HG03045 (cell line): ENCODE measurements around the gene ADI1.
"Not testable (repeated sequence)": the region's sequence is repeated elsewhere in the genome, so short reads cannot be mapped to it uniquely, and the experiment has no call there.

ENCODE experiments used
- ATAC-seq: cut with Tn5 transposase; IDR thresholded peaks from one replicate; pipeline ENCODE4 v1.9.1; 2021; ENCODE audit warnings: mild to moderate bottlenecking, moderate library complexity; ENCODE audit not compliant: unreplicated experiment

ADI1 gene

DNA sequence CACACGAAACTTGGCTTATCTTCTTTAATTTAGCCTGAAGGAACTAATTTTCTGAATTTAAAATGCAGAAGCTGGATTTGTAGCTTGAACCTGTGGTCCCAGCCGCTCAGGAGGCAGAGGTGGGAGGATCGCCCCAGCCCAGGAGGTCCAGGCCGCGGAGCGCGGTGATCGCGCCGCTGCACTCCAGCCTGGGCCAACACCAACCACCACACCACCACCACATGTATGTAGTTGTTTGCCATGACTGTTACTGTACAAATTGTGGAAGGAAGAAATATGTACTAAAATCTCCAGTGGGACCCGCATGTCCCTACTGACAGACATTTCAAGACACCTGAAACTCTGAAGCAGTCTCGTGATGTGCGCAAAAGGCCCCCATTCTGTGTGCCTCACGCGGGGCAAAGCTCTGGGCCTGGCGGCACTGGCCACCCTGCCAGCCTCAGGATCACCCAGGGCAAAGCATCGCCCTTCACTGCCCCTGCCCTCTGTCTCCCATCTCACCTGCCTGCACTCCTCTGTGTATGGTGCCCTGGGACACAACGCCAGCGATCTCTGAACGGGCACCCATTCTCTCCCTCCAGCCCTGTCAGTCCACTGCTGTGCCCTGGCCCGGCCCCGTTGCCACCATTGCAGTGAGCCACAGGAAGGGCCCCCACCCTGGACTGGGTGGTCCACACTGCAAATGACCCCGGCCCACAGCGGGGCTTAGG lies 10.1 kb upstream of the ADI1 start:
- ATAC-seq: no peak

DNA sequence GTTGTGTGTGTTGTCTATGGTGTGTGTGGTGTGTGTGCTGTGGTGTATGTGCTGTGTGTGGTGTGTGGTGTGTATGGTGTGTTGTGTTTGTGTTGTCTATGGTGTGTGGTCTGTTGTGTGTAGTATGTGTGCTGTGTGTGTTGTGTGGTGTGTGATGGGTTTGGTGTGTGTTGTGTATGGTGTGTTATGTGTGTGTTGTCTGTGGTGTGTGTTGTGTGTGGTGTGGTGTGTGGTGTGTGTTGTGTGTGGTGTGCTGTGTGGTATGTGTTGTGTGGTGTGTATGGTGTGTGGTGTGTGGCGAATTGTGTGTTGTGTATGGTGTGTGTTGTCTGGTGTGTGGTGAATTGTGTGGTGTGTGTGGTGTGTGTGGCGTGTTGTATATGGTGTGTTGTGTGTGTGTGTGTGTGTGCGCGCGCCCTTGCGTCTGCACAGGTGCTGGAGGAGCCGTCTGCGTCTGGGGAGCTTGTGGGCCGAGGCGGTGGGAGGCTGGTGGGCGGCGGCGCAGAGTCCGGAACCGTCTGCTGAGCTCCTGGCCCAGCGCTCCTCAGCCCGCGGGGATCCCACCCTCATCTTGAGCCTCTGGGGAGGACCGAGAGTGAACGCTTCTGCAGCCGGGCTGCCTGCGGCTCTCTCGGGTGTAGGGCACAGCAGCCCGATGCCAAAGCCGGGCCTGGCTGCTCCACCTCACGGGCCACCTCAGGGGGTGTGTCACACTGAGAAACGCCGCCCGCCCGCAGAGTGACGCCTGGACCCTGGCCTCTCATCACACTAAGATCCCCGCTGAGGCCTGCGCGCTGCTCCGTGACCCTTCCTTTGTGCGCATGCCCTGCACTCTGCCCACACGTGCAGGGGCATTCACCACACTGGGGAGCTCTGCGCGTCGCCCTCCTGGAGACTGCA lies 8.8 kb upstream of the ADI1 start:
- no peak for ATAC-seq

DNA sequence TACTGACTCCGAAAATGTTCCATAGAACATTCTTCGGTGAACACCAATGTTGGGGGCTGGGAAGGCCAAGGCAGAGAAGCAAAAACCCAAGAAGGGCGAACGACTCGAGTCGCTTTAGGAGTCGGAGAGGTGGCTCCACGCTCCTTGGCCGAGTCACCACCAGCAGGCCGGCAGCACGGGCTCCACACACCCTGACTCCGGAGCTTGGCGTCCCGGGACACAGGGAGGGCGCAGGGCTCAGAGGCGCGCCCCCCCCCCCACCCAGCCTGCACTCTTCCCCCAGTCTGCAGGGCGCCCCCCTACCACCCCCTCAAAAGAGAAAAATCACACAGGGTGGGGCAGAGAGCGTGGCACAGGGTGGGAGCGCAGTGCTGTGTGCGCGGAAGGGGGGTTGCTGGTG lies 7.5 kb upstream of the ADI1 start:
- no peak for ATAC-seq

DNA sequence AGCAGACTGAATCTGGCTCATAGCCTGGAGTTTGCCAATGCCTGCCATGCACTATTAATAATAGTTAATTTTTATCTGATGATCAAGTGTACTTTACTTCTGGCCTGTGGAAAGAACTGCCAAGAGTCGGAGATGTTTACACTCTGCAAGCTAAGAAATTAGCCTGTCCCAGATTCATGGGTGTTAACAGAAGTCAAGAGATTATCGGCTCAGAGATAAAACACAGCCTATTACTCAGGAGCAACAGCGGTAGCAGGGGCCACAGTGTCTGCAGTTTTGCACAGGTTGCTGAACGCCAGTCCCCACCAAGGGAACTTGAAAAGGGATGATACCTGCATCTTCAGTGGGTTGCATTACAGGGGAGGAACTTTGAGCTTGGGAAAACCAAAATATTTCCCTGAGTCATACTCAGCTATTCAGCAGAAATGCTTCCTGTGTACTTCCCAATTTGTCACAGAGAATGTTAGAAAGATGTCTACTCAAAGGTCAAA lies 4.3 kb upstream of the ADI1 start:
- no peak for ATAC-seq

DNA sequence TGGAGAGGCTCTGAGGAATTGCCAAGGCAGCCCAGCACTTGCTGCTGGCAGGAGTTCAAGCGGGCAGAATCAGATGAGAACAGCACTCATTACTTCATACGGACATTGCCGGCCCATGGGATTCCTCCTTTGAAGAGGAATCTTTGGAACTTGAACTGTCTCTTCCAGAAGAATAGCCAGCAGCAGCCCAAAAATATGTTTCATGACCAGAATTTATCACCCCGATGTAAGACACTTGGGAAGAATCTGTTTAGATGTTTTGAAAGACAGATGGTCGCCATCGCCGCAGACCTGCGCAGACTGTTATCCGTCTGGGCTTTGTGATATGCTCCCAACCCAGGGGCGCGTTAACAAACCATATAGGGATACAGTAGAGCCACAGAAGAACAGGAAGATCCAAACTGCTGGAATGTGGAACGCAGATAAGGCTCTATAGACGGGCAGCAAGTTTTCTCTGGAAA lies 3.7 kb upstream of the ADI1 start:
- ATAC-seq: no peak

DNA sequence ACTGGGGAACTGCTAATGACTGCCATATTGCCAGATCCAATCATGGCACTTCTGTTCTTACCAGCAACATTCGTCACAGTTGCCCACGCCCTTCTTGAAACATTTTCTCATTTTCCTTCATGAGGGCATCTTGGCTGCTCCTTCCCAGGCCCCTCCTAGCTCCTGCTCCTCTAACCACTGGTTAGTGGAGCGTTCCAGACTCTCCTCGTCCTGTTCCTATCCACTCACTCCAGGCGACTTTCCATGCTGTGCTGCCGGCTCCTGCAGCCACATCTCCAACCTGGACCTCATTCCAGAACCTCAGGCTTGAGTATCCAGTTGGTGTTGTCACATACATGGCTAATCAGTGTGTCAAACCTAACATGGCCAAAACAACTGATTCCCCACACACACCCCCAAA lies 1.3 kb upstream of the ADI1 start:
- no peak for ATAC-seq

DNA sequence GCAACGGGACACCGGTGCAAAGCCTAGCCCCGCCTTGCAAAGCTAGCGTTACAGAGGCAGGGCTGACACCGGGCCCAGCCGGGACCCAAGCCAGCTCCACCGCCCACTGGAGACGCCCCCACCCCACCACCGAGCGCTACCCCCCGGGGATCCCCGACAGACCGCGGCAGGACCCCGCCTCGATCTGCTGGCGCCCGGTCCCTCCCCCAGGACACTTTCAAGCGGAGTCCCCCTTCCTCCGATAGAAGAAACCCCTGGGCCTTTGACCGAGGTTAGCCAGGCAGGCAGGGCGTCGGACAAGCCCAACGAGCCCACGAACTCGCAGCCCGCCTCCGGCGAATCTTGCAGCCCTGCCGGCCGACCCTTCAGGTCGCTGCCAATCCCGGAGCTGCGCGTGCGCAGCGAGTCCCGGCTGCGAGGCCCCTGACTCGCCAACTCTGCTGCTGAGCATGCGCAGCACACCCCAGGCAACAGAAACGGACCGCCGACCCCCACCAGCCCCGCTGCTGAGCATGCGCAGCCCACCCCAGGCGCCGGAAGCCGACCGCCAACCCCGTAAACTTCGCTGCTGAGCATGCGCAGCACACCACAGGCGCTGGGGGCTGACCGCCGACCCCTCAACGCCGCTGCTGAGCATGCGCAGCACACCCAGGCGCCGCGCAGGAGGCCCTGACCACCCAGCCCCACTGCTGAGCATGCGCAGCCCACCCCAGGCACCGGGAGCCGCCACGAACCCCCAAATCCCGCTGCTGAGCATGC lies 656 bp downstream of the ADI1 start:
- peak; percentile 78 for ATAC-seq

DNA sequence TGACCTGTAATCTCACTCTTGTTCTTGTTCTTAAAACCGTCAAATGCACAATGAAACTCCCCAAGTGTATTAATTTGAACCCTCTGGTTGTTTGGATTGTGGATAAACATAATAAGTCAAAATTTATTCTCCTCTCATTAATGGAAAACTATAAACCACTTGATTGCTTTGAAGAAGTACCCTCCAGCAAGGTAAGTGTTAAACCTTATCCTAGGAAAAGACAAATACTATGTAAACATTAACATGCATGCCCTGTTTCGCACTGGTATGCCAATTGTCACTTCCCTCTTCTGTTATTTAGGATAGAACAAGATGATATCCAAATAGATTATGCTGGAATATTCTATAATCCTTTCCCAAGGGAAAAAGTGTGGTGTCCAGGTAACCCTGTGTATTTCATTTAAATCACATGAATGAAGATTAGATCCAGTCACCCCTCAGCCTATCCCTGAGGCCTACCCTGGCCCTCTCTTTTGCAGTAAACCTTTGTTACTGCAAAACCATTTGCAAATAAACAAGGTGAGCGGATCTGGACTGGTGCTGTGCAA lies 1.3 kb downstream of the ADI1 start:
- ATAC-seq: no peak

DNA sequence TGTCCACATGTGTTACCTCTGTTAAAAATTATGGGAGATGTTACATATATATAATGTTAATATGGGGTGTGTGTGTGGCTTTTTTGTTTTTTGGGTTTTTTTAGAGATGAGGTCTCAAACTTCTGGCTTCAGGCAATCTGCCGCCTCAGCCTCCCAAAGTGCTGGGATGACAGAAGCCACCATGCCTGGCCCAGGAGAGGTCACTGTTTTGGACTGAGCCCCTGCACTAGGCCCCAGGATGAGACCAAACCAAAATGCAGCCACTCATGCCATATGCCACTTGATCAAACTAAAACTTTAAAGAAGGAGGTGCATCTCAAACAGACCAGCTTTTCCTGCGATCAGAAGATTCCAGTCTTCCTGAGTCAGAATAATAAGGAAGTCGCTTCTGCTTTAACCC lies 2.5 kb downstream of the ADI1 start:
- ATAC-seq: no peak

DNA sequence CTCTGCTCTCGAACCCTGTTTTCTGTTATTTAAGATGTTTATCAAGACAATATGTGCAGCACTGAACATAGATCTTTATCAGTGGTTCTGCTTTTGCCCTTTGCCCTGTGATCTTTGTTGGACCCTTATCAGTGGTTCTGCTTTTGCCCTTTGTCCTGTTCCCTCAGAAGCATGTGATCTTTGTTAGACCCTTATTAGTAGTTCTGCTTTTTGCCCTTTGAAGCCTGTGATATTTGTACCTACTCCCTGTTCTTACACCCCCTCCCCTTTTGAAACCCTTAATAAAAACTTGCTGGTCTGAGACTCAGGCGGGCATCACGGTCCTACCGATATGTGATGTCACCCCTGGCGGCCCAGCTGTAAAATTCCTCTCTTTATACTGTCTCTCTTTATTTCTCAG lies 3.9 kb downstream of the ADI1 start:
- not testable (repeated sequence) for ATAC-seq

DNA sequence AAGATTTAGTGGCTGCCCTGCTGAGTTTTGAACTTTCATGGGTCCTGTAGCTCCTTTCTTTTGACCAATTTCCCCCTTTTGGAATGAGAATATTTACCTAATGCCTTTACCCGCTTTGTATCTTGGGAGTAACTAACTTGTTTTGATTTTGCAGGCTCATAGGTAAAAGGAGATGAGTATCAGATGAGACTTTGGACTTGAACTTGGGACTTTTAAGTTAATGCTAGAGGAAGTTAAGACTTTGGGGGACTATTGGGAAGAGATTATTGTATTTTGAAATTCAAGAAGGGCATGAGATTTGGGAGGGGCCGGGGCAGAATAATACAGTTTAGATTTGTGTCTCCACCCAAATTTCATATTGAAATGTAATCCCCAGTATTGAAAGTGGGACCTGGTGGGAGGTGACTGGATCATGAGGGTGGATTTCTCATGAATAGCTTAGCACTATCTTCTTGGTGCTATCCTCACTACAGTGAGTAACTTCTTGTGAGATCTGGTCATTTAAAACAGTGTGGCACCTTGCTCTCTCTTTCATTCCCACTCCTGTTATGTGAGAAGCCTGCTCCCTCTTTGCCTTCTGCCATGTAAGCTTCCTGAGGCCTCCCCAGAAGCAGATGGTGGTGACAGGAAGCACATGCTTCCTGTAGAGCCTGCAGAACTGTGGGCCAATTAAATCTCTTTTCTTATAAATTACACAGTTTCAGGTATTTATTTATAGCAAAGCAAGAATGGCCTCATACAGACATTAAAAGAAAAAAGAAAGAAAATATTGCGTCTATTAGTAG lies 6.1 kb downstream of the ADI1 start:
- no peak for ATAC-seq

DNA sequence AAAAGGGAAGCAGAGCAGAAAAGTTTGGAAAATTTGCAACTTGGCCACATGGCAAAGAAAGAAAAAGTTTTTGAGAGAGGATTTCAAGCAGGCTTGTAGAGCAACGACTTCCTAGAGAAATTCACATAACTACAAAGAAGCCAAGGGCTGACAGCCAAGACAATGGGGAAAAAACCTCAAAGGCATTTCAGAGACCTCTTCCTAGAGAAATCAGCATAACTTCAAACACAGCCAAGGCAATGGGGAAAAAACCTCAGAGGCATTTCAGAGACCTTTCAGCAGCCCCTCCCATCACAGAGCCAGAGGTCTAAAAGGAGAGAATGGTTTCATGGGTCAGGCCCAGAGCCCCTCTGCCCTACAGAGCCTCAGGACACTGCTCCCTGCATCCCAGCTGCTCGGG lies 7.2 kb downstream of the ADI1 start:
- no peak for ATAC-seq

DNA sequence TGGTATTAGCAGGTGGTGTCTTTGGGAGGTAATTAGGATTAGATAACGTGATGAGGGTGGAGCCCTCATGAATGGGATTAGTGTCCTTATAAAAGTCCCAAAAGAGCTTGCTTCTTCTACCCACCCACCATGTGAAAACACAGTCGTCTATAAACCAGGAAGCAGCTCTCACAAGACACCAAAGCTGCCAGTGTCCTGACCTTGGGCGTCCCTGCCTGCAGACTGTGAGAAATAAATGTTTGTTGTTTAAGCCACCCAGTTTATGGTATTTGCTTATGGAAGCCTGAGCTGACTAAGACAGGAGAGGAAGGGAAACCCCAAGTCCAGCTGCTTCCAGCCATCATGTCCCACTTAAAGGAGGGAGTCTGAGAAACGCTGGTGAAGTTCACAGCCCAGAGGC lies 13.6 kb downstream of the ADI1 start:
- no peak for ATAC-seq

DNA sequence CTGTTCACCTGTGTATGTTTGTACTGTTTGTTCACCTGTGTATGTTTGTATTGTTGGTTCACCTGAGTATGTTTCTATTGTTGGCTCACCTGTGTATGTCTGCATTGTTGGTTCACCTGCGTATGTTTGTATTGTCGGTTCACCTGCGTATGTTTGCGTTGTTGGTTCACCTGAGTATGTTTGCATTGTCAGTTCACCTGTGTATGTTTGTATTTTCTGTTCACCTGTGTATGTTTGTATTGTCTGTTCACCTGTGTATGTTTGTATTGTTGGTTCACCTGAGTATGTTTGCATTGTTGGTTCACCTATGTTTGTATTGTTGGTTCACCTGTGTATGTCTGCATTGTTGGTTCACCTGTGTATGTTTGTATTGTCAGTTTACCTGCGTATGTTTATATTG lies 14.6 kb downstream of the ADI1 start:
- ATAC-seq: no peak

DNA sequence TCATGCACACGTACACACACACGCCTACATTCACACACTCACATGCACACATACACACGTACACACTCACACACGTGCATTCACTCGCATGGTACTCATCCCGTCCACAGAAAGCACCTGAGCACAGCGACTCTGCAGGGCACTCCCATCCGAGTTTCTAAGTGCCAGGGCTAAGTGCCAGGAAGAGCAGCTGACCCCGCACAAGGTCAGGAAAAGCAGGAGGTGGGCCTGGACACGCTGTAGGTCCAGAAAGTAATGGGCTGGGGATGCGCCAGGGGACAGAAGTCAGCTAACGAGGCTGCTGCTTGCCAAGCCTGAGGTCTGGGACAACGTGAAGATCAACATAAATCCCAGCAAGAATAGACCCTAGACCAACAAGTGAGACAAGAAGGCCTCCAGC lies 15.8 kb downstream of the ADI1 start:
- no peak for ATAC-seq

DNA sequence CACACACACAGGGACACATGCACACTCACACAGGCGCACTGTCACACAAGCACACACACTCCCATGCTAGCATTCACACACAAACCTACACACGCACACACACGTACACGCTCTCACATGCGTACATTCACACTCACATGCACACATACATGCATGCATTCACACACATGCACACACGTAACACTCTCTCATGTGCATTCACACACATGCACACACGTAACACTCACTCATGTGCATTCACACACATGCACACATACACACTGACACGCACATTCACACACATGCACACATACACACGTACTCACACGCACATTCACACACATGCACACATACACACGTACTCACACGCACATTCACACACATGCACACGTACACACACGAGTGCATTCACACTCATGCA lies 16.3 kb downstream of the ADI1 start:
- no peak for ATAC-seq

DNA sequence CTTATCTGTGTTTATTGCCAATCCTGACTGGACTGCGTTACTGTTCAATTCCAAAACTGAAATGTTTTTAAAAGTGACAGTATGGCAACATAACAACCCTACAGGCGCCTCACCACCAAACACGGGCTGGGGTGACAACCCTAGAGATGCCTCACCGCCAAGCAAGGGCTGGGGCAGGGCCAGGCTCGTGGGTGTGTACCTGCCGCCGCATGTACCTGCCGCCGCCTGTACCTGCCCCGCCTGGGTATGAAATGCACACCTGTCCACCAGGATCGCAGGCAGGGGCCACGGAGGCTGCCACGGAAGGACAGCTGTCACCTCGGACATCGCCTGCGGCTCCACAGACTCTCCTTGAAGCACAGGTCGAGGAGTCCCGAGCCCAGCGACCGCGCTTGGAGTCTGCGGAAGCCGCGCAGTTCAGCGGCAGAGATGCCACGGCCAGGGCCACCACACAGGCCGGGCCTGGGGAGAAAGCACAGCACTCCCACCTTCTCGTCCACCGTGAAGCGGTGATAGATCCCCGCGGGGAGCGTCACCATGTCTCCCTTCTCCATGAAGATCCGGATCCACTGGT lies 18.9 kb downstream of the ADI1 start:
- no peak for ATAC-seq

DNA sequence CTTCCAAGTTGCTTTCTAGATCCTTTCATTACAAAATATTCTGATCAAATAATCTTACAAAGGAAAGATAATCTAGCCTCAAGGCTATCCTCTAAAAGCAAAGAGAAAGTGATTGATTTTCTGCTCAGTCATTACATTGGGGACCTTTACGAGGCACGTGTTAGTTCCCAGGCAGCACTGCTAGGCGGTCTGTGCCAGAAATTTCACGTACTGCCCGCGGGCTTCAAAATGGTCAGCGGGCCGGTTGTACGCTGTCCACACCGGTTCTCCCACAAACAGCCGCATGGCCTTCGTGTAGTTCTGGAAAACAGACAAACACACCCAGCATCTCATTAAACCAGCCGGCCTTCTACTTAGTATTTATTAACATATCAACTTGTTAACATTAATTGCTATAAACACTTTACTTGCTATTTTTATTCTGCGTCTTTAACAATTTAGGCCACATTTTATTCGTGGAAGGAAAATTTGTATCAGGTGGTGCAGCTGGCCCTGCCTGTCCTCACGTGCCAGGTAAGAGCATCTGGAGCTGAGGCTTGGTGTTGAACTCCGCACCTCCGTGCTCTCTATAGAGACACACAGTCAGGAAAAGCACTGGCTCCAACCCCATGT lies 20.4 kb downstream of the ADI1 start:
- ATAC-seq: no peak

DNA sequence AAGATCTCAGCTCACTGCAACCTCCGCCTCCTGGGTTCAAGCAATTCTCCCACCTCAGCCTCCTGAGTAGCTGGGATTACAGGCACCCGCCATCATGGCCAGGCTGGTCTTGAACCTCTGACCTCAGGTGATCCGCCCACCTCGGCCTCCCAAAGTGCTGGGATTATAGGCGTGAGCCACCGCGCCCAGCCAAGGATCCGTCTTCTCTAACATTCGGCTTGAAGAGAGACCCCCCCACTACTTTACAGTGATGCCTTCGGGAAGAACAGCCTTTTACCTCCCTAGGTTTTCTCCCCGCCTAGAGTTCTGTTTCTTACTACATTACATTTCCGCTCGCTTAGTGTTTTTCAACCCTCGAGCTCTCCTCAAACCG lies 22.6 kb downstream of the ADI1 start:
- ATAC-seq: not testable (repeated sequence)
